Suprapubic skin (tissue), 3 donors: ENCODE measurements around the gene MORN2.

Source experiments
- CTCF ChIP-seq, 2 donors: fragments of 200-600 bp in 1 of 2; fragments of 450-650 bp in 1 of 2; sonication (generic) in 1 of 2; IDR thresholded peaks; one replicate each; pipeline ENCODE4 v1.5.1; 2016 to 2019; ENCODE audit warnings: antibody characterized with exemption in 2 of 2, mild to moderate bottlenecking in 1 of 2, moderate library complexity in 1 of 2
- POLR2AphosphoS5 ChIP-seq, 3 donors: sonication (generic); formaldehyde crosslinking; IDR thresholded peaks; one replicate each; pipeline ENCODE4 v1.6.1; 2017; ENCODE audit warnings: antibody characterized with exemption in 3 of 3

DNA sequence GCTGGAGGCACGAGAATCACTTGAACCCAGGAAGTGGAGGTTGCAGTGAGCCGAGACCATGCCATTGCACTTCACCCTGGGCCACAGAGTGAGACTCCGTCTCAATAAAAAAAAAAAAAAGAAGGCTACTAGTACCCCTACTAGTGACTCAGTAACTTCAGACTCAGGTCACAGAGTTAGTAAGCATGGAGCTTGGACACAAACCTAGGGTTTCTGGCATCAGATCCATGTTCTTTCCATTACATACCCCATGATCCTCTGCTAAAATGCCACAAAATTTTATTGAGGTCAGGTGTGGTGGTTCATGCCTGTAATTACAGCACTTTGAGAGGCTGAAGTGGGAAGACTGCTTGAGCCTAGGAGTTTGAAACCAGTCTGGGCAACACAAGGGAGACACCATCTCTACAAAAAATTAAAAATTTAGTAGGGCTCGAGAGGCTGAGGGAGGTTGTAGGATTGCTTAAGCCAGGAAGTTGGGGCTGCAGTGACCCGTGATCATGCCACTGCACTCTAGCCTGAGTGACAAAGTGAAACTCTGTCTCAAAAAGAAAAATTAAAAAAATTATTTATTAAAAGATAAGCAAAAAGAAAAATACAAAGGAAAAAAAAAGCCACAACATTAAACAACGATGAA lies 45.1 kb upstream of the MORN2 start:
- TF ChIP-seq CTCF (IDR thresholded peaks at IDR 0.05) (no peak), POLR2AphosphoS5 (IDR thresholded peaks at IDR 0.05) (no peak)
